Panc1 (cell line): Measurements from ENCODE around the gene ZDHHC18. TPM values are rescaled to one million over a fixed set of nuclear protein-coding genes. Genes with fewer than 3 reads are reported as not detected.

ENCODE experiments used
- ATAC-seq: fragments of 200-7000 bp; cut with Tn5 transposase; 2 replicates; pipeline ENCODE4 v1.9.1; 2020; ENCODE audit warnings: mild to moderate bottlenecking, moderate library complexity
- BruUV-seq: library from RNA; stranded (reverse); fragments of 400-500 nt; replicated peaks from 2 replicates; lab custom pipeline; 2021; lab: Mats Ljungman, UMichigan
- CTCF ChIA-PET: fragments of 300-600 bp; sonication (Branson Sonifier 250); formaldehyde crosslinking; loops from one replicate; lab custom pipeline; 2022; ENCODE audit warnings: antibody characterized with exemption; lab: Charles Lee
- POLR2A ChIA-PET: fragments of 300-600 bp; sonication (Branson Sonifier 250); formaldehyde crosslinking; loops from one replicate; lab custom pipeline; 2022; ENCODE audit warnings: antibody characterized with exemption; lab: Charles Lee
- DNase-seq: peaks from one replicate; pipeline ENCODE4 v3.0.0-alpha.2; 2010; ENCODE audit warnings: low read depth, low spot score
- H3K27ac ChIP-seq: 2 replicates; pipeline ENCODE4 v1.5.1; 2011; ENCODE audit warnings: mild to moderate bottlenecking, low read length, inconsistent platforms
- H3K27me3 ChIP-seq: fragments of 200-500 bp; sonication (Bioruptor generic); 2 replicates; pipeline ENCODE4 v1.6.0; 2014; ENCODE audit warnings: low read length, inconsistent platforms; ENCODE audit not compliant: control insufficient read depth, insufficient read depth
- H3K36me3 ChIP-seq: fragments of 200-500 bp; sonication (Bioruptor generic); 2 replicates; pipeline ENCODE4 v1.5.1; 2014; ENCODE audit warnings: inconsistent platforms, mild to moderate bottlenecking, low read length, moderate library complexity; ENCODE audit not compliant: control insufficient read depth, insufficient read depth
- H3K4me1 ChIP-seq: 2 replicates; pipeline ENCODE4 v1.5.1; 2011; ENCODE audit warnings: inconsistent platforms, mild to moderate bottlenecking, low read length, moderate library complexity; ENCODE audit not compliant: control insufficient read depth, insufficient read depth
- H3K4me3 ChIP-seq, 2 experiments: 2 replicates each; pipeline ENCODE4 v1.5.1; 2011 to 2012; ENCODE audit warnings: low read depth in 2 of 2, low read length in 2 of 2, mild to moderate bottlenecking in 2 of 2, inconsistent platforms in 1 of 2, moderate library complexity in 1 of 2
- H3K9me3 ChIP-seq: fragments of 200-500 bp; sonication (Bioruptor generic); 2 replicates; pipeline ENCODE4 v1.5.1; 2014; ENCODE audit warnings: low read depth, mild to moderate bottlenecking, inconsistent platforms, low read length, moderate library complexity; ENCODE audit not compliant: control insufficient read depth, insufficient read depth
- POLR2AphosphoS5 ChIP-seq: IDR thresholded peaks from 2 replicates; pipeline ENCODE4 v1.6.1; 2012; ENCODE audit warnings: mild to moderate bottlenecking, low read depth, low read length, moderate library complexity
- SIN3A ChIP-seq: IDR thresholded peaks from 2 replicates; pipeline ENCODE4 v1.6.1; 2012; ENCODE audit warnings: low read depth, mild to moderate bottlenecking, low read length, moderate library complexity, borderline replicate concordance; ENCODE audit not compliant: insufficient read depth
- TCF7L2 ChIP-seq: IDR thresholded peaks from 2 replicates; pipeline ENCODE4 v1.6.1; 2011; ENCODE audit warnings: mild to moderate bottlenecking, low read depth, low read length, inconsistent platforms
- in situ Hi-C: cut with HindIII; loops from 2 replicates; pipeline ENCODE4 v1.10.0; 2016; ENCODE audit warnings: low sequenced_read_pairs, low pct_unique_long_range_greater_than_20kb
- intact Hi-C: fragments of 100-400 bp; cut with micrococcal nuclease; formaldehyde crosslinking; loops from one replicate; pipeline ENCODE4 v1.10.0; 2022; ENCODE audit not compliant: unreplicated experiment
- total RNA-seq: library from RNA; stranded (reverse); gene quantifications from one replicate; pipeline ENCODE4 v1.2.1, GENCODE V29; 2021; ENCODE audit not compliant: unreplicated experiment
- TF ChIP-seq, protein P1 (sequence below): fragments of 450-650 bp; IDR thresholded peaks from 2 replicates; pipeline ENCODE4 v1.5.1; 2017; ENCODE audit warnings: mild to moderate bottlenecking
- TF ChIP-seq, protein P2 (sequence below), 2 experiments: IDR thresholded peaks; 2 replicates each; pipeline ENCODE4 v1.6.1; 2011 to 2012; ENCODE audit warnings: low read depth in 2 of 2, control low read depth in 1 of 2, low read length in 1 of 2, mild to moderate bottlenecking in 1 of 2, moderate library complexity in 1 of 2; ENCODE audit not compliant: insufficient read depth in 1 of 2

ZDHHC18 gene
- total RNA-seq, 1 experiment from 2014 or later: 45.4 TPM

DNA sequence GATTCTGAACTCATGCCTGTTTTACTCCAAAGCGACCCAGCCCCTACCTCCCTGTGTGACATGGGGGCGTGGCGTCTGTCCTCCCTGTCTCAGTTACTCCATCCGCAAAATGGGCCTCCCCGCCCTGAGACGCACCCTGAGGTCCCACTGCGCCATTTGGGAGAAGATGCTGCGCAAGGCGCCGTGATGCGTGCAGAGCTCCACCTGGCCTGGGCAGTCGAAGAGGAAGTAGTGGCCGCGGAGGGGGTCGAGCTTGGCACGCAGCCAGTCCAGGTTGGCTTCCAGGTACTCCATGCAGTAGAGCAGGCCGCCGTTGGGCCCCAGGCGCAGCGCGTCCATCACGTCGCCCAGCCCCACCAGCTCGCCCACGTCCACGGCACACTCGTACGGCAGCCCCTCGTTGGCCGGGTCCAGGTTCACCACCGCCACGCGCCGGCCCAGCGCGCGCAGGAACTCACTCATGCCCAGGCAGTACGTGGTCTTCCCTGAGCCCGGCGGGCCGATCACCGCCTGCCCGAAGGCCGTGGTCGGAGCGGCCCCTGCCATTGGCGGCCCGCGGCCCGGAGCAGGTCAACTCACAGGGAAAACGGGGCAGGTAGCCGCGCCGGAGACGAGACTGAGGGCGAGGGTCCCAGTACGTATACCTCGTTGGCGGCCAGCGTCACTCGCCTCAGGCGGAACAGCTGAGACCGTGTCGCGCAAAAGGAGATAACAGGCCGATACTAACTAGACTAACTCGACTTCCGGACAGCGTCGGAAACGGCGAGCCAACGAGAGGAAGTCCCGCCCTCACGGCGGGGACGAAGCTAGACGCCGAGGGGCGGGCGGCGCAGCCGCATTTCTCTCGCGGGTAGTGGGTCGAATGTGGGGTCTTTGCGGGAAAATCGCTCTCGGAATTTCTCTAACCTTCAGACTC is 63.3 kb downstream of the ZDHHC18 start, which contains the start of gene GPN2:
GPN2 (minus strand) TSS at position 733 of the 916 bp plus-strand sequence; CDS start at position 546, 187 bp downstream.
- H3K9me3 ChIP-seq: no peaks in the 10 kb centered on the region
- DNase-seq: no peak
- in situ Hi-C loops: no loop called here
- intact Hi-C loops: no loop called here
- peak; percentile 95 for ATAC-seq
- peak within 1 kb of the TSS; percentile 82 to 95 for H3K4me3 ChIP-seq
- POLR2A ChIA-PET: interaction anchor here (0.6 kb wide), 4 partner anchors 19 to 718 kb away, joined by 4 to 13 read pairs (median 5); no protein-coding TSS in a partner anchor
- TF ChIP-seq, protein P1, sequence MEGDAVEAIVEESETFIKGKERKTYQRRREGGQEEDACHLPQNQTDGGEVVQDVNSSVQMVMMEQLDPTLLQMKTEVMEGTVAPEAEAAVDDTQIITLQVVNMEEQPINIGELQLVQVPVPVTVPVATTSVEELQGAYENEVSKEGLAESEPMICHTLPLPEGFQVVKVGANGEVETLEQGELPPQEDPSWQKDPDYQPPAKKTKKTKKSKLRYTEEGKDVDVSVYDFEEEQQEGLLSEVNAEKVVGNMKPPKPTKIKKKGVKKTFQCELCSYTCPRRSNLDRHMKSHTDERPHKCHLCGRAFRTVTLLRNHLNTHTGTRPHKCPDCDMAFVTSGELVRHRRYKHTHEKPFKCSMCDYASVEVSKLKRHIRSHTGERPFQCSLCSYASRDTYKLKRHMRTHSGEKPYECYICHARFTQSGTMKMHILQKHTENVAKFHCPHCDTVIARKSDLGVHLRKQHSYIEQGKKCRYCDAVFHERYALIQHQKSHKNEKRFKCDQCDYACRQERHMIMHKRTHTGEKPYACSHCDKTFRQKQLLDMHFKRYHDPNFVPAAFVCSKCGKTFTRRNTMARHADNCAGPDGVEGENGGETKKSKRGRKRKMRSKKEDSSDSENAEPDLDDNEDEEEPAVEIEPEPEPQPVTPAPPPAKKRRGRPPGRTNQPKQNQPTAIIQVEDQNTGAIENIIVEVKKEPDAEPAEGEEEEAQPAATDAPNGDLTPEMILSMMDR: no peak
- TF ChIP-seq SIN3A (peak; percentile 59; the same call in 1 of the 2 replicates), POLR2AphosphoS5 (peak; percentile 98)
- TF ChIP-seq, protein P2, sequence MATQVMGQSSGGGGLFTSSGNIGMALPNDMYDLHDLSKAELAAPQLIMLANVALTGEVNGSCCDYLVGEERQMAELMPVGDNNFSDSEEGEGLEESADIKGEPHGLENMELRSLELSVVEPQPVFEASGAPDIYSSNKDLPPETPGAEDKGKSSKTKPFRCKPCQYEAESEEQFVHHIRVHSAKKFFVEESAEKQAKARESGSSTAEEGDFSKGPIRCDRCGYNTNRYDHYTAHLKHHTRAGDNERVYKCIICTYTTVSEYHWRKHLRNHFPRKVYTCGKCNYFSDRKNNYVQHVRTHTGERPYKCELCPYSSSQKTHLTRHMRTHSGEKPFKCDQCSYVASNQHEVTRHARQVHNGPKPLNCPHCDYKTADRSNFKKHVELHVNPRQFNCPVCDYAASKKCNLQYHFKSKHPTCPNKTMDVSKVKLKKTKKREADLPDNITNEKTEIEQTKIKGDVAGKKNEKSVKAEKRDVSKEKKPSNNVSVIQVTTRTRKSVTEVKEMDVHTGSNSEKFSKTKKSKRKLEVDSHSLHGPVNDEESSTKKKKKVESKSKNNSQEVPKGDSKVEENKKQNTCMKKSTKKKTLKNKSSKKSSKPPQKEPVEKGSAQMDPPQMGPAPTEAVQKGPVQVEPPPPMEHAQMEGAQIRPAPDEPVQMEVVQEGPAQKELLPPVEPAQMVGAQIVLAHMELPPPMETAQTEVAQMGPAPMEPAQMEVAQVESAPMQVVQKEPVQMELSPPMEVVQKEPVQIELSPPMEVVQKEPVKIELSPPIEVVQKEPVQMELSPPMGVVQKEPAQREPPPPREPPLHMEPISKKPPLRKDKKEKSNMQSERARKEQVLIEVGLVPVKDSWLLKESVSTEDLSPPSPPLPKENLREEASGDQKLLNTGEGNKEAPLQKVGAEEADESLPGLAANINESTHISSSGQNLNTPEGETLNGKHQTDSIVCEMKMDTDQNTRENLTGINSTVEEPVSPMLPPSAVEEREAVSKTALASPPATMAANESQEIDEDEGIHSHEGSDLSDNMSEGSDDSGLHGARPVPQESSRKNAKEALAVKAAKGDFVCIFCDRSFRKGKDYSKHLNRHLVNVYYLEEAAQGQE (IDR thresholded peaks at IDR 0.05; ENCODE audit: insufficient read depth in 1 of 2, low read depth in 2 of 2, low read length in 1 of 2): 0 out of 4 replicates have a peak, but pooled peaks of 1 of the 2 experiments have one; percentile 37
- no TSS peak for BruUV-seq
- H3K27ac ChIP-seq: peak within 1 kb of the TSS; percentile 95
- H3K36me3 ChIP-seq: peaks cover 20% of the 10 kb centered on the region
- H3K4me1 ChIP-seq: peaks cover 17% of the 10 kb centered on the region
- no peaks in the 10 kb centered on the region for H3K27me3 ChIP-seq
- CTCF ChIA-PET: interaction anchor here (0.6 kb wide), 1 partner anchor 77 kb away, joined by 7 read pairs; no protein-coding TSS in a partner anchor

DNA sequence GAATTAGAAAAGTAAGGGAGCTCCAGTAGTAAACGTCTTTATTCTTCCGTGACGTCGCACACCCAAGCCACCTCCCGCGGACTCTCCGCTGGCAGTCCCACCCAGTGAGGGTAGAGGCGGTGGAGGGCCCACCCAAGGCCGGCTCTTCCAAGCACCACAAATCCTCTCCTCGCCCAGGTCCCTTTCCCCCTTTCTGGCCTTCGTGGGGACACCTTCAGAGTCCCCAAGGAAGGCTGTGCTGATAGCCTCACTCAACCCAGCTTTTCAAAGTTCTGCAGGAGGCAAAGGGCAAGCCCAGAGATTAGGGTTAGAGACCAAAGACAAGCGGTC is 63.9 kb downstream of the ZDHHC18 start:
- BruUV-seq: no TSS peak
- no peak for TF ChIP-seq TCF7L2
- TF ChIP-seq, protein P1: no peak
- no peak; the same call in 1 of the 2 replicates for TF ChIP-seq POLR2AphosphoS5
- TF ChIP-seq, protein P2 (IDR thresholded peaks at IDR 0.05; ENCODE audit: insufficient read depth in 1 of 2, low read depth in 2 of 2, low read length in 1 of 2): no peak
- no peak for TF ChIP-seq SIN3A
- ATAC-seq (peak; percentile 73), DNase-seq (no peak)
- CTCF ChIA-PET: no interaction called here
- Histone ChIP-seq H3K36me3 (peaks cover 20% of the 10 kb centered on the region), H3K4me1 (peaks cover 17% of the 10 kb centered on the region), H3K27me3 (no peaks in the 10 kb centered on the region), H3K4me3 (peak overlapping the region; percentile 82 to 95), H3K27ac (peak overlapping the region; percentile 95), H3K9me3 (no peaks in the 10 kb centered on the region)
- intact Hi-C loops: no loop called here
- in situ Hi-C loops: no loop called here
- POLR2A ChIA-PET: interaction anchor here (0.6 kb wide), 3 partner anchors 124 to 718 kb away, joined by 4 to 13 read pairs (median 6); no protein-coding TSS in a partner anchor
